Islet of Langerhans (tissue), 1 donor: ENCODE results near the gene SPACA6.
A peak's percentile ranks its signal among the peaks of the same experiment; 100 is the strongest.
"Not testable (repeated sequence)": the region's sequence is repeated elsewhere in the genome, so short reads cannot be mapped to it uniquely, and the experiment has no call there.

Experiments
- FAIRE-seq: peaks from one replicate; lab custom pipeline; 2011; peaks lifted over from hg19 to GRCh38; lab: Jason Lieb, UNC

SPACA6 gene

DNA sequence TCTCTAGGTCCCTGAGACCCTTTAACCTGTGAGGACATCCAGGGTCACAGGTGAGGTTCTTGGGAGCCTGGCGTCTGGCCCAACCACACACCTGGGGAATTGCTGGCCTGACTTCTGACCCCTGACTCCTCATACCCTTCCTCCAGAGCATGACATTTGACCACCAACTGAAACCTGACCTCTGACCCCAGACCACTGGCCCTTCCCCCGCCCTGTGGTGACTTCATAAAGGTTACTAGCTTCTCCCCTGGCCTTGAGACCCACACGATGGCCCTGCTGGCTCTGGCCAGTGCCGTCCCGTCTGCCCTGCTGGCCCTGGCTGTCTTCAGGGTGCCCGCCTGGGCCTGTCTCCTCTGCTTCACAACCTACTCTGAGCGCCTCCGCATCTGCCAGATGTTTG is at the start of gene SPACA6:
Gene SPACA6 (plus strand): TSS at position 71 of the 400 bp plus-strand sequence. CDS start 197 bp downstream, at position 268.
- FAIRE-seq, result no peak

GRCh38 chr19:51644636-51645271 is 48.4 kb upstream of the SPACA6 start:
- no peak for FAIRE-seq

GRCh38 chr19:51646730-51647129 is 46.4 kb upstream of the SPACA6 start, which contains the start of gene SIGLEC14:
Gene SIGLEC14 (minus strand): TSS chr19:51646825. CDS start chr19:51646759, 66 bp downstream.
- not testable (repeated sequence) for FAIRE-seq

GRCh38 chr19:51647318-51647717 is 45.8 kb upstream of the SPACA6 start:
- no peak for FAIRE-seq

DNA sequence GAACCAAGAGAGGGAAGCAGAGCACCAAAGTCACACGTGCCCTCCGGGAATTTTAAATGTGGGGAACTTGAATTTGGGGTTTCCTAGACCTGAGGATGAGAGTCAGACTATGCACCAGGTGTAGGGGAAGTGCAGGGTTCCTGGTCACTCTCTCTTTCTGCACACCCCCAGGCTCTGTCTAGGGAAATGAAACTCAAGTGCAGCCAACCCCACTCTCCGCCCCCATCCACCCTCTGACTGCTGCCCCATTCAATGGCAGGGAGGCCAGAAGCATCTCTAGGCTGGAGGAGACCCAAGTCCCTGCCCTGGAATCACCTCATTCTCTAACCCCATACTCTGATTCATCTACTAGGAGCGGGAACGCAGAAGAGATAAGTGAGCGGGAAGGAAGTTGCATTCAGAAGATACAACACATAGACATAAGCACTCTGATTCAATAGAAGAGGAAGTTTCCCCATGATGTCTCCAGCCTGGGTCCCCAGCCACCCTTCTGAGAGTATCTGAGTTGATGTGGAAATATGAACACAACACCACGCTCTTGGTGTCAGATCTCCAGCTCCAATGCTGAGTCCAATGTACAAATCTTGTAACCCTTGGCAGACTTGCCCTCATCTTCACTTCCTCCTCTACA is 41.8 kb upstream of the SPACA6 start:
- no peak for FAIRE-seq

DNA sequence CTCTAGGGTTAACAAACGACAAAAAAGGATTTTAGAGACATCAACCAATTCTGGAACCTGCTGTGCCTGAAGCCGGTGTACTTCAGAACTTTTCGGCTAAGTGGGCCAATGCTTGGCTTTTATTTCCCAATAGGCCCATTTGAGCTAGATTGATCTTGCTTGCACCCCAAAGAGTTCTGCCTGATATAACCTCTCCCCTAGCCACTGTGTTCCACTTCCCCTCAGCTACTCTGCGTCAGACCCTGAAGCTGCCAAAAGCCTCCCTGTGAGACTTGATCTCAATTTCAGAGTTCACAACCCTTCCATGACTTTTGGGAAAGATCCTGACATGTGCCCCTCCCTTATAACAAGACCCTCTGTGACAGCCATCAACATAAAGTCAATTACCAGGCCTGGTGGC is 40.9 kb upstream of the SPACA6 start:
- no peak for FAIRE-seq

DNA sequence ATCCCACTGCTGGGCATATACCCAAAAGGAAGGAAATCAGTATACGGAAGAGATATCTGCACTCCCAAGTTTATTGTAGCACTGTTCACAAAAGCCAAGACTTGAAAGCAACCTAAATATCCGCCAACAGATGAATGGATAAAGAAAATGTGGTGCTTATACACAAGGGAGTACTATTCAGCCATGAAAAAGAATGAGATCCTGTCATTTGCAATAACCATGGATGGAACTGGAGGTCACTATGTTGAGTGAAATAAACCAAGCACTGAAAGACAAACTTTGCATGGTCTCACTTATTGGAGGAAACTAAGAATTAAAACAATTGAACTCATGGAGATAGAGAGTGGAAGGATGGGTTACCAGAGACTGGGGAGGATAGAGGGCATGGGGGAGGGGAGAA is 40.0 kb upstream of the SPACA6 start:
- FAIRE-seq, result no peak

GRCh38 chr19:51654783-51655182 is 38.3 kb upstream of the SPACA6 start:
- no peak for FAIRE-seq

GRCh38 chr19:51660975-51661600 is 32.0 kb upstream of the SPACA6 start:
- peak; percentile 81 for FAIRE-seq

DNA sequence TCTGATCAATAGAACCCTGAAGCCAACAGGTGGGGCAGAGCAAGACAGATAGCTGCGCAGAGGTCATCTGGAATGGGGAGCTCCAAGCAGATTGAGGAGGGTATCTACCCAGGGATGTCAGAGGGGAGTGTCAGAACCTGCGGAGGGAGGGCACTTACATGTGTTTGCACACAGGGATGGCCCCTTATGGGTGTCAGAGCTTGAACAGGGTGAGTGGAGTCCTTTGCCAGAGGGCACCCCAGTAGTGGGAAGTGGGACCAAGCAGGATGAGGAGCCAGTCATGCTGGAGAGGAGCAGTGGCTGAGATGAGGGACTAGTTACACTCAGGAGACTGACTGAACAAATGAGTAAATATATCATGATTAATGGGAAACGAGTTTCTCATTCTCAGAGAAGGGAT is 29.5 kb upstream of the SPACA6 start:
- FAIRE-seq, result no peak

- no peak for FAIRE-seq
Measured at GRCh38 chr19:51664131-51664530, 29.0 kb upstream of the SPACA6 start.

DNA sequence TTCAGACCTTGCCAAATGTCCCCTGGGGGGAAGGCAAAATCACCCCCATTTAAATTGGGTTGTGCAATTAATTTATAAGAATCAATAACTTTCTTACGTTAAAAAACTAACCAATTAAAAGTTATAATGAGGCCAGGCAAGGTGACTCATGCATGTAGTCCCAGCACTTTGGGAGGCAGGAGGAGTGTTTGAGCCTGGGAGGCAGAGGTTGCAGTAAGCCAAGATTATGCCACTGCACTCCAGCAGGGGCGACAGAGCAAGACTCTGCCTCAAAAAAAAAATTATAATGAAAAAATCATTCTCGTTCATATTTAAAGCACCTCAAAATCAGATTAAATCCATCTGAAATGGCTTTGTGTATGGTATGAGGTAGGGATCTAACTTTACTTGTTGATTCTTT is 28.1 kb upstream of the SPACA6 start:
- no peak for FAIRE-seq

DNA sequence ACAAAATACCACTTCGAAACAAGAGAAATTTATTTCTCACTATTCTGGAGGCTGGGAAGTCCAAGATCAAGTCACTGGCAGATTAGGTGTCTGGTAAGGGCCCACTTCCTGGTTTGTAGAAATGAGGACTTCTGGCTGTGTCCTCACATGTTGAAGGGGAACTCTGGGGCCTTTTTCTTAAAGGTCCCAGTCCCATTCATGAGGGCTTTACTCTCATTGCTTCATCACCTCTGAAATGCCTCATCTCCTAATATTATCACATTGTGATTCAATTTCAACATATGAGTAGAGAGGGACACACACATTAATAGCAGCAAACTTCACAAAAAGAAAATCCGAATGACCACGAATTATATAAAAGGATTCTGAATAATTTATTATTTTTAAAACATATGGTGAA is 24.9 kb upstream of the SPACA6 start:
- no peak for FAIRE-seq

DNA sequence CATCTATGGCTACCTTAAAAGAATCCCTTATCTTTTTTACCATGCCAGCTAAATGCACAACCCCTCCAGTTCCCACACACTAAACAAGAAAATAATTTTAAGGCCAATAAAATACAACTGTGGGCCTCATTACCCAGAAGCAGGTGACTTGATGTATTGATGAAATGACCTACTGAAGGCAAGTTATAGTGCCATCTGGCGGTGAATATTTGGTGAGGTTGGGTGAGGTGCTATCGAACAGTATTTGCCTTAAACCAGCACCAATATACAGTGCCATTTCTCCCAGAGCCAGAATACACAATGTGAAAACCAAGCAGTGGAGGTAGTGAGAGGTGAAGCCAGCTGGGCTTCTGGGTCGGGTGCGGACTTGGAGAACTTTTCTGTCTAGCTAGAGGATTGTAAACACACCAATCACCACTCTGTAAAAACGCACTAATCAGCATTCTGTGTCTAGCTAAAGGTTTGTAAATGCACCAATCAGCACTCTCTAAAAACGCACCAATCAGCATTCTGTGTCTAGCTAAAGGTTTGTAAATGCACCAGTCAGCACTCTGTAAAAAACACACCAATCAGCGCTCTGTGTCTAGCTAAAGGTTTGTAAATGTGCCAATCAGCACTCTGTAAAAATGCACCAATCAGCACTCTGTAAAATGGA is 17.1 kb upstream of the SPACA6 start:
- FAIRE-seq, result not testable (repeated sequence)

DNA sequence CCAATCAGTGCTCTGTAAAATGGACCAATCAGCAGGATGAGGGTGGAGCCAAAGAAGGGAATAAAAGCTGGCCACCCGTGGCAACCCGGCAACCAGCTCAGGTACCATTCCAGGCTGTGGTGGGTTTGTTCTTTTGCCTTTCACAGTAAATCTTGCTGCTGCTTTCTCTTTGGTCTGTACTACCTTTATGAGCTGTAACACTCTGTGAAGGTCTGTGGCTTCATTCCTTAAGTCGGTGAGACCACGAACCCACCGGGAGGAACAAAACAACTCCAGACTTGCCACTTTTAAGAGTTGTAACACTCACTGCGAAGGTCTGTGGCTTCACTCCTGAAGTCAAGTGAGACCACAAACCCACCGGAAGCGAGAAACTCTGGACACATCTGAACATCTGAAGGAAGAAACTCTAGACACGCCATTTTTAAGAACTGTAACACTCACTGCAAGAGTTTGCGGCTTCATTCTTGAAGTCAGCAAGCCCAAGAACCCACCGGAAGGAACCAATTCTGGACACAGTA is 16.5 kb upstream of the SPACA6 start:
- FAIRE-seq, result no peak

DNA sequence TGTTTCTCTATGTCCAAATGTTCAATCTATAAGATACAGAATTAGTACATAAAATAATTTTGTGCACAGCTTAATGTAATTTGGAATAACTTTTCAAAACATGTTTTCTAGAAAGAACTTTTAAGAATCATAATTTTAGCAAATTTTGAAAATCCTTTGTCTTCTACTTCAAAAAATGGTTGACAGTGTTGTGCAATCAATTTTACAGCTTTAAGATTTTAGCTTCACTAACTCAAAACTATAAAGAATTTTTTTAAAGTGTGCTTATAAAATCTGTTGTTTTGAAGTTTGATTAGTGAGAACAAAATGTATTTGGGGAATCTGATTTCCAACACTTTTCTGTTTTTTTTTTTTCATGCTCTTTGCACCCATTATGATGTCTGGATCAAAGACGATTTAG is 12.7 kb upstream of the SPACA6 start:
- no peak for FAIRE-seq

GRCh38 chr19:51681286-51681941 is 11.7 kb upstream of the SPACA6 start:
- FAIRE-seq, result no peak

DNA sequence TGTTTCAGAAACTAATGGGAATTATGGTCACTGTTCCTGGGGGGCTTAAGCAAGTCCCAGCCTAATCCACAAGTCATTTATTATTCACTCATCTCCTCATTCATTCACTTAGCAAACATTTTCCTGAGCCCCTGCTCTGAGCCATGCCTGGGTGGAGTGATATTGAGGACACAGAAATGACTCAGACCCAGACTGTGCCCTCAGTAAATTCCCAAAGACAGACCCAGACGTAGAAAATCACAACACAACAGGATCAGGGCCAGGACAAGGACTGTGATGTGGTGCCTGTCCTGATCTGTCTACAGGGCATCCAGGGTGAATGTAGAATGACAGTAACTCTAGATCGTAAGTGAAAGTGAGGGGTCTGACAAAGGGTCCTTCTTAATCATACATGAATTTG is 7.0 kb upstream of the SPACA6 start:
- FAIRE-seq, result no peak

DNA sequence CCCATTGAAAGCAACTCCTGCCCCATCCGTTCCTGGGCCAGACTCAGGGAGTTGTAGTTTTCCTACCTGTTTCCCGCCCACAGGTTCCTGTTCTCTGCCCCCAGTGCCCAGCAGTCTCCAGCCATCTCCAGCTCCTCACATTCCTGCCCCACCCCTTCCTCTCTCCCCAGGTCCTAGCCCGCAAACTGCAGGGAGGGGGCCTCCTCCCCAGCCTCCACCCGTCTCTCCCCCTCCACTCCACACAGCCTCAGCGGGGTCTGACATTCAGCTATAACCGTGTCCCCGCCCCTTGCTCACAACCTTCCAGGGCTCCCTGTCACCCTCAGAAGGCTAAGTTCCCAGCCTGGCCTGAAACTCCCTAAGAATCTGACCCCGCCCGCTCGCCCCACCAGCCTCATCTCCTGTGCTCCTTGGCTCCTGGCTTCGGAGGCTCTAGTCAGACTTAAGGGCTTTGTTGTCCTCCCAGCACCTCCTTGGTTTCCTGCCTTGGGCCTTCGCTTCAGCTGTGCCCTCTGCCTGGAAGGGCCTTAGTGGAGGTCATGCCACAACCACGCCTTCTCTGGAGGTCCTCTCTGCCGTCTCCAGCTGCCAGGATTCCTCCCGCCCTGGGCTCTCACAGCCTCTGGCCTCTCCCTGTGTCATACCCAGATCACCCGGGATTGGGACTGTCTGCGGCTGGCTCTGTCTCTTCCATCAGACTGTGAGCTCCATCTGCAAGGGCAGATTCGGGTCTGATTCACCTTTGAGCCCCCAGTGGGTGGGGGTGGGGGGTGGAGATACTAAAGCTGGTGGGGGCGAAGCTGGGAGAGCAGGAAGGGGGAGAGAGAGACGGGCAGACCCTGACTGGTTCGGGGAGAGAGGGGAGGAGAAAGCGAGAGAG is 5.1 kb upstream of the SPACA6 start:
- no peak for FAIRE-seq

DNA sequence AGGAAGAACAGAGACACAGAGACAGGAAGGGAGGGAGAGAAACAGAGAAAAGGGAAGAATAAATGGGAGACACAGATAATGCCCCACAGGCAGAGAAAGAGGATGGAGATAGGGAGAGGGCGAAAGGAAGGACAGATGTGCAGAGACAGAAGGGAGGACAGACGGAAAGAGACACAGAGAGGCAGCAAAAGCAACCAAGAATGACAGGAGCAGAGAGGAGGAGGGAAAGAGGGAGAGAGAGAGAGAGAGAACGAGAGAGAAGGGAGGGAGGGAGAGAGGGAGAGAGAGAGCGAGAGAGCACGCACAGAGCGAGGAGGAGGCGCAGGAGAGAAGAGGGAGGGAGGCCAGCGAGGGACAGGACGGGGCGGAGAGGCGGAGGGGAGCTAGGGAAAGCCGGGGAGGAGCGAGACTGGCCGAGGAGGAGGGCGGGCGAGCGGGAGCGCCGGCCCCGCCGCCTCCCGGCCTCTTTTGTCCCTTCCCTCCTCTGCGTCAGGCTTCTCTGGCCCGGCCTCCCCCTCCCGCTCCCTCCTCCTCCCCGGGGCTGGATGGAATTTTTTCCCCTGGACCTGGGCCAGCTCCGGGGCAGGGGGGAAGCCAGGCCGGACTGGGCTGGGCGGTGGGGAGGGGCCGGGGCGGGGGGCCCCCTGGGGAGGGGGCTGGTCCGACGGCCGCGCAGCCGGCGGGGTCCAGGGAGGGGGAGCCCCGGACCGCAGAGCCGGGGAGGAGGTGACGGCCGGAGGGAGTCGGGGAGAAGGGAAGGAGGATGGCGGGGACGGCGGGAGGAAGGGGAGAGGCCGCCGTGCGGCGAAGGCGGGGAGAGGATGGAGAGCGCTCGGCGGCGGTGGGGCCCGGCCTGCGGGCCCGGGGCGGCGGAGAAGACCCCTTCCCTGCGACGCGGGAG is 4.2 kb upstream of the SPACA6 start:
- FAIRE-seq, result no peak
